ENCODE results near the gene NRTN. TPM values are rescaled to one million over a fixed set of nuclear protein-coding genes. Genes with fewer than 3 reads are reported as not detected.

NRTN gene
- polyA plus RNA-seq, 1 donor from 2014 or later = 0.62 TPM

DNA sequence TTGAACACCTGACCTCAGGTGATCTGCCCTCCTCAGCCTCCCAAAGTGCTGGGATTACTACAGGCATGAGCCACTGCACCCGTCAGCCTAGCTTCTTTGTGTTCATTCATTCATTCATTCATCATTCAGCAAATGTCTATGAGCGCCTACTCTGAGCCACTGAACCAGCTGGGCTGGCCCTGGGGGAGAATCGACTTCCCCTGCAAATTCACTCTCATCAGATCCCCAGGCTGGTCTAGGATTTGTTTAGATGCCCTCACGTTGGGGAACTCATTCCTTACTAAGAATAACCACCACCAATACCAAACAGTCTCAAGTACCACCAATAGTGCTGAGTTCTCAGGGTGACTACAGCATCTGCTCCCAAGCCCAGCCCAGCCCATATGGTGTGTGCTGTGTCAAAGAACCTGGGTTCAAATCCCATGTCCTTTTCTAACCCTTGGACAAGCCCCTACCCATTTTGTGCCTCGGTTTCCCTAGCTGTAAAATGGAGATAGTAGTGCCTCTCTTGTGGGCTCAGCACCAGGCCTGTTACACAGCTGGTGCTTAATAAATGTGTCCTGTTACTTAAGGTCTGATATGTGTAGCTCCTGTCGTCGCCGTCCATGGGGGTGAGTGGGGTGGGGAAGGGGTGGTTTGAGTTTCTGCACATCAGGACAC is 16.8 kb downstream of the NRTN start:
- H3K9ac ChIP-seq (ENCODE audit: low read length) = no peak overlapping the region
- no peak overlapping the region for H3K27ac ChIP-seq (ENCODE audit: low read length)
- no peak overlapping the region for H2AFZ ChIP-seq (ENCODE audit: low read depth, low read length)
- H3K9me2 ChIP-seq (ENCODE audit: insufficient read depth, low read length) = no peaks in the 10 kb centered on the region
- no peaks in the 10 kb centered on the region for H3K9me3 ChIP-seq (ENCODE audit: low read length)
- no peaks in the 10 kb centered on the region for H3K36me3 ChIP-seq (ENCODE audit: insufficient read depth, low read length)
- H3K79me2 ChIP-seq (replicated peaks; ENCODE audit: insufficient read depth, low read length) = no peaks in the 10 kb centered on the region
- no peaks in the 10 kb centered on the region for H3F3A ChIP-seq (ENCODE audit: insufficient read depth, low read length, poor library complexity, severe bottlenecking)
- no peak overlapping the region for H3K4me2 ChIP-seq (ENCODE audit: low read length)
- H4K20me1 ChIP-seq (ENCODE audit: insufficient read depth) = no peaks in the 10 kb centered on the region
- no peak overlapping the region for H3K4me3 ChIP-seq (ENCODE audit: low read length)
- TF ChIP-seq, protein P1, sequence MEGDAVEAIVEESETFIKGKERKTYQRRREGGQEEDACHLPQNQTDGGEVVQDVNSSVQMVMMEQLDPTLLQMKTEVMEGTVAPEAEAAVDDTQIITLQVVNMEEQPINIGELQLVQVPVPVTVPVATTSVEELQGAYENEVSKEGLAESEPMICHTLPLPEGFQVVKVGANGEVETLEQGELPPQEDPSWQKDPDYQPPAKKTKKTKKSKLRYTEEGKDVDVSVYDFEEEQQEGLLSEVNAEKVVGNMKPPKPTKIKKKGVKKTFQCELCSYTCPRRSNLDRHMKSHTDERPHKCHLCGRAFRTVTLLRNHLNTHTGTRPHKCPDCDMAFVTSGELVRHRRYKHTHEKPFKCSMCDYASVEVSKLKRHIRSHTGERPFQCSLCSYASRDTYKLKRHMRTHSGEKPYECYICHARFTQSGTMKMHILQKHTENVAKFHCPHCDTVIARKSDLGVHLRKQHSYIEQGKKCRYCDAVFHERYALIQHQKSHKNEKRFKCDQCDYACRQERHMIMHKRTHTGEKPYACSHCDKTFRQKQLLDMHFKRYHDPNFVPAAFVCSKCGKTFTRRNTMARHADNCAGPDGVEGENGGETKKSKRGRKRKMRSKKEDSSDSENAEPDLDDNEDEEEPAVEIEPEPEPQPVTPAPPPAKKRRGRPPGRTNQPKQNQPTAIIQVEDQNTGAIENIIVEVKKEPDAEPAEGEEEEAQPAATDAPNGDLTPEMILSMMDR (IDR thresholded peaks at IDR 0.05; ENCODE audit: poor library complexity, severe bottlenecking) = no peak
- TF ChIP-seq, protein P2, sequence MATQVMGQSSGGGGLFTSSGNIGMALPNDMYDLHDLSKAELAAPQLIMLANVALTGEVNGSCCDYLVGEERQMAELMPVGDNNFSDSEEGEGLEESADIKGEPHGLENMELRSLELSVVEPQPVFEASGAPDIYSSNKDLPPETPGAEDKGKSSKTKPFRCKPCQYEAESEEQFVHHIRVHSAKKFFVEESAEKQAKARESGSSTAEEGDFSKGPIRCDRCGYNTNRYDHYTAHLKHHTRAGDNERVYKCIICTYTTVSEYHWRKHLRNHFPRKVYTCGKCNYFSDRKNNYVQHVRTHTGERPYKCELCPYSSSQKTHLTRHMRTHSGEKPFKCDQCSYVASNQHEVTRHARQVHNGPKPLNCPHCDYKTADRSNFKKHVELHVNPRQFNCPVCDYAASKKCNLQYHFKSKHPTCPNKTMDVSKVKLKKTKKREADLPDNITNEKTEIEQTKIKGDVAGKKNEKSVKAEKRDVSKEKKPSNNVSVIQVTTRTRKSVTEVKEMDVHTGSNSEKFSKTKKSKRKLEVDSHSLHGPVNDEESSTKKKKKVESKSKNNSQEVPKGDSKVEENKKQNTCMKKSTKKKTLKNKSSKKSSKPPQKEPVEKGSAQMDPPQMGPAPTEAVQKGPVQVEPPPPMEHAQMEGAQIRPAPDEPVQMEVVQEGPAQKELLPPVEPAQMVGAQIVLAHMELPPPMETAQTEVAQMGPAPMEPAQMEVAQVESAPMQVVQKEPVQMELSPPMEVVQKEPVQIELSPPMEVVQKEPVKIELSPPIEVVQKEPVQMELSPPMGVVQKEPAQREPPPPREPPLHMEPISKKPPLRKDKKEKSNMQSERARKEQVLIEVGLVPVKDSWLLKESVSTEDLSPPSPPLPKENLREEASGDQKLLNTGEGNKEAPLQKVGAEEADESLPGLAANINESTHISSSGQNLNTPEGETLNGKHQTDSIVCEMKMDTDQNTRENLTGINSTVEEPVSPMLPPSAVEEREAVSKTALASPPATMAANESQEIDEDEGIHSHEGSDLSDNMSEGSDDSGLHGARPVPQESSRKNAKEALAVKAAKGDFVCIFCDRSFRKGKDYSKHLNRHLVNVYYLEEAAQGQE (IDR thresholded peaks at IDR 0.05; ENCODE audit: borderline replicate concordance) = no peak
- TF ChIP-seq EZH2 (IDR thresholded peaks at IDR 0.05; ENCODE audit: borderline replicate concordance, insufficient read depth, low read length, poor library complexity, severe bottlenecking) = no peak
- no peak for TF ChIP-seq EP300 (conservative IDR thresholded peaks at IDR 0.05; ENCODE audit: poor library complexity, severe bottlenecking)
- TF ChIP-seq SMC3 (conservative IDR thresholded peaks at IDR 0.05; ENCODE audit: poor library complexity) = no peak
- no peak for TF ChIP-seq MXI1 (conservative IDR thresholded peaks at IDR 0.05; ENCODE audit: poor library complexity, severe bottlenecking)
- no peak for TF ChIP-seq POLR2AphosphoS5 (IDR thresholded peaks at IDR 0.05)
- no peak for TF ChIP-seq RAD21 (conservative IDR thresholded peaks at IDR 0.05)
- TF ChIP-seq TAF1 (IDR thresholded peaks at IDR 0.05; ENCODE audit: low read depth) = no peak
- H3K27me3 ChIP-seq (ENCODE audit: insufficient read depth, low read depth, low read length) = no peaks in the 10 kb centered on the region

DNA sequence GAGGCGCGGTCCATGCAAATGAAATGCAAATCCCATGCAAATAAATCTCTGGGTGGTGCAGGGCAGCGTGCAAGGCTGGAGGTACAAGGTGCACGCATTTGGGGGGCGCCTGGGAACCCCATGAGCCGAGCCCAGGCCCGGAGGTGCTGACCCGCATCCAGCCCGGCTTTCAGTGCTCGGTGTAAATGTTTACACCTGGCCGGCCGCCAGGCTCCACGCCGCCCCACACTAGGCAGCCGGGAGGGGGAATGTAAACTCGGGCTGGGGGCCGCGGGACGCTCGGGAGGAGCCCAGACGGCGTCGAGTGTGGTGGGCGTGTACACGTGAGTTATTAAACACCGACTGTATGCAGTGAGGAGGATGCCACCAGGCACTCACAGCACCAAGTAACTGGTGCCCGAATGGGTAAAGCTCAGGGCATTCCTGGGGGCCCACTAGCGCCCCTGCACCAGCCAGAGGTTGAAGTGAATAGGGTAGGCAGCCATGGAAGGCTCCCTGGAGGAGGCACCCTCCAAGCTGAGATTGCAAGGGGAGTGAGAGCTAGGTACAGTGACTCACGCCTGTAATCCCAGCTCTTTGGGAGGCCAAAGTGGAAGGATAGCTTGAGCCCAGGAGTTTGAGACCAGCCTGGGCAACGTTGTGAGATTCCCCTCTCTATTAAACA is 17.4 kb downstream of the NRTN start:
- Histone ChIP-seq H3K27me3 (ENCODE audit: insufficient read depth, low read depth, low read length) (no peaks in the 10 kb centered on the region), H3K4me3 (ENCODE audit: low read length) (no peak overlapping the region), H3F3A (ENCODE audit: insufficient read depth, low read length, poor library complexity, severe bottlenecking) (no peaks in the 10 kb centered on the region), H3K27ac (ENCODE audit: low read length) (no peak overlapping the region), H3K79me2 (replicated peaks; ENCODE audit: insufficient read depth, low read length) (no peaks in the 10 kb centered on the region), H3K9me2 (ENCODE audit: insufficient read depth, low read length) (no peaks in the 10 kb centered on the region), H2AFZ (ENCODE audit: low read depth, low read length) (no peak overlapping the region), H3K36me3 (ENCODE audit: insufficient read depth, low read length) (no peaks in the 10 kb centered on the region), H3K9ac (ENCODE audit: low read length) (no peak overlapping the region), H3K9me3 (ENCODE audit: low read length) (no peaks in the 10 kb centered on the region), H3K4me2 (ENCODE audit: low read length) (no peak overlapping the region), H4K20me1 (ENCODE audit: insufficient read depth) (no peaks in the 10 kb centered on the region)
- TF ChIP-seq EZH2 (IDR thresholded peaks at IDR 0.05; ENCODE audit: borderline replicate concordance, insufficient read depth, low read length, poor library complexity, severe bottlenecking) (no peak), MXI1 (conservative IDR thresholded peaks at IDR 0.05; ENCODE audit: poor library complexity, severe bottlenecking) (no peak), POLR2AphosphoS5 (IDR thresholded peaks at IDR 0.05) (no peak), EP300 (conservative IDR thresholded peaks at IDR 0.05; ENCODE audit: poor library complexity, severe bottlenecking) (no peak), TAF1 (IDR thresholded peaks at IDR 0.05; ENCODE audit: low read depth) (no peak), RAD21 (conservative IDR thresholded peaks at IDR 0.05) (no peak), SMC3 (conservative IDR thresholded peaks at IDR 0.05; ENCODE audit: poor library complexity) (no peak)
- TF ChIP-seq, protein P1 (IDR thresholded peaks at IDR 0.05; ENCODE audit: poor library complexity, severe bottlenecking) = no peak
- TF ChIP-seq, protein P2 (IDR thresholded peaks at IDR 0.05; ENCODE audit: borderline replicate concordance) = no peak
